Activated B cell treated with CpG ODN at 0.5 μM for 24 hours (primary cell): ENCODE data around the gene LRP4. TPM values are rescaled to one million over a fixed set of nuclear protein-coding genes. Genes with fewer than 3 reads are reported as not detected.
A peak's percentile ranks its signal among the peaks of the same experiment; 100 is the strongest.

Experiments
- ATAC-seq: fragments of 200-7000 bp; cut with Tn5 transposase; one replicate; pipeline ENCODE4 v1.10.0; 2021; ENCODE audit warnings: low read depth, mild to moderate bottlenecking, moderate library complexity
- CTCF ChIA-PET: fragments of 350-600 bp; sonication (Branson Sonifier 250); formaldehyde crosslinking; loops from one replicate; lab custom pipeline; 2021; ENCODE audit warnings: antibody characterized with exemption; lab: Charles Lee
- POLR2A ChIA-PET: fragments of 350-600 bp; sonication (Branson Sonifier 250); formaldehyde crosslinking; loops from one replicate; lab custom pipeline; 2021; ENCODE audit warnings: antibody characterized with exemption; lab: Charles Lee
- DNase-seq: peaks from one replicate; pipeline ENCODE4 v3.0.0; 2022
- H3K27ac Mint-ChIP-seq: one replicate; pipeline ENCODE4 v1.8.0; 2020; ENCODE audit warnings: mixed read lengths
- H3K27me3 Mint-ChIP-seq: one replicate; pipeline ENCODE4 v1.8.0; 2021; ENCODE audit warnings: mixed read lengths
- H3K36me3 Mint-ChIP-seq: one replicate; pipeline ENCODE4 v1.8.0; 2021; ENCODE audit warnings: low read depth, mixed read lengths
- H3K4me1 Mint-ChIP-seq: one replicate; pipeline ENCODE4 v1.8.0; 2021; ENCODE audit warnings: mixed read lengths
- H3K4me3 Mint-ChIP-seq: one replicate; pipeline ENCODE4 v1.8.0; 2020; ENCODE audit warnings: mild to moderate bottlenecking, mixed read lengths
- H3K9me3 Mint-ChIP-seq: one replicate; pipeline ENCODE4 v1.8.0; 2020; ENCODE audit warnings: mixed read lengths
- intact Hi-C: fragments of 100-400 bp; cut with micrococcal nuclease; formaldehyde crosslinking; loops from one replicate; pipeline ENCODE4 v1.15.1; 2024
- total RNA-seq: library from RNA; stranded (reverse); gene quantifications from 2 replicates; pipeline ENCODE4 v1.2.3, GENCODE V29; 2022
- TF ChIP-seq, protein P1 (sequence below): fragments of 200-600 bp; IDR thresholded peaks from one replicate; pipeline ENCODE4 v1.8.0; 2022; ENCODE audit warnings: antibody characterized with exemption, mild to moderate bottlenecking

LRP4 gene
- total RNA-seq, 1 donor from 2014 or later, result 0.16 TPM

DNA sequence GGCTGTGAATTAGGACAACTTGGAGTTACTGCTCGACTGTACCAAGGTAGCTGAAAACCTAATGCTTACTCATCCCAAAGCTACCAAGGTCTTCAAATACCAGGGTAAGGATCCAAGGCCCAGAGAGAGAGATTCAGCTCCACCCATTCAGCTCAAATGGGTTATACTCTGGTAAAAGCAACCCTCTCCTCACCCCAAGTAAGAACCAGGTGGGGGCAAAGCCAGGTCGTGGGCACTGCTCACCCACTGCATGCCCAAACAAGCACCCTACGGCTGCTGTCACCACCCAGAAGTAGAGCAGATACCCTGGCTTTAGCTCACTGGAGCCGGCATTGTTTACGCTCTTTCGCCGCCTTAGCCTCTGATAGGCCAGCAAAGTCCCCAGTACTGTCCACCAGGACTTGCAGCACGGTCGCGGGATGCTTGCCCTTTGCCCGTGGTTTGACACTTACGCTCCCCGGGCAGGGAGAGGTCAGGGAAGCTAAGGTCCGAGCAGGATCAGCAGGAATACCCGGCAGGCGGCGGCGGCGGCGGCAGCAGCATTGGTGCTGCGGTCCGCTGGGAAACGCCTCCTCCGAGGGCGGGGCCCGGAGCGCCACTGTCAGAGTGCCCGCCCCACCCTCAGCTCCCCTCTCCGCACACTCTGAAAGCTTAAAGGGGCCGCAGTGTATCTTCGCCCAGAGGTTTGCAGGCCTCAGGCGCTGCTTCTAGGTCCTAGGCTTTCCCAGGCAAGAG is 91.9 kb downstream of the LRP4 start:
- Mint-ChIP-seq H3K4me1 (peaks cover 19% of the 10 kb centered on the region), H3K9me3 (no peaks in the 10 kb centered on the region), H3K4me3 (peak overlapping the region; percentile 82), H3K27me3 (no peaks in the 10 kb centered on the region), H3K27ac (peak overlapping the region; percentile 41), H3K36me3 (no peaks in the 10 kb centered on the region)
- peak; percentile 66 for DNase-seq
- peak; percentile 100 for ATAC-seq
- ChIA-PET POLR2A (interaction anchor here (0.7 to 1.1 kb wide), 3 partner anchors 18 to 74 kb away, joined by 3 to 4 read pairs (median 3); partner anchors contain the start of gene CKAP5), CTCF (no interaction called here)
- intact Hi-C loops, result loop anchor here (1.0 kb wide), 2 partner anchors 8 to 20 kb away; partner anchors contain the start of gene CKAP5
- TF ChIP-seq, protein P1, sequence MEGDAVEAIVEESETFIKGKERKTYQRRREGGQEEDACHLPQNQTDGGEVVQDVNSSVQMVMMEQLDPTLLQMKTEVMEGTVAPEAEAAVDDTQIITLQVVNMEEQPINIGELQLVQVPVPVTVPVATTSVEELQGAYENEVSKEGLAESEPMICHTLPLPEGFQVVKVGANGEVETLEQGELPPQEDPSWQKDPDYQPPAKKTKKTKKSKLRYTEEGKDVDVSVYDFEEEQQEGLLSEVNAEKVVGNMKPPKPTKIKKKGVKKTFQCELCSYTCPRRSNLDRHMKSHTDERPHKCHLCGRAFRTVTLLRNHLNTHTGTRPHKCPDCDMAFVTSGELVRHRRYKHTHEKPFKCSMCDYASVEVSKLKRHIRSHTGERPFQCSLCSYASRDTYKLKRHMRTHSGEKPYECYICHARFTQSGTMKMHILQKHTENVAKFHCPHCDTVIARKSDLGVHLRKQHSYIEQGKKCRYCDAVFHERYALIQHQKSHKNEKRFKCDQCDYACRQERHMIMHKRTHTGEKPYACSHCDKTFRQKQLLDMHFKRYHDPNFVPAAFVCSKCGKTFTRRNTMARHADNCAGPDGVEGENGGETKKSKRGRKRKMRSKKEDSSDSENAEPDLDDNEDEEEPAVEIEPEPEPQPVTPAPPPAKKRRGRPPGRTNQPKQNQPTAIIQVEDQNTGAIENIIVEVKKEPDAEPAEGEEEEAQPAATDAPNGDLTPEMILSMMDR, result no peak

DNA sequence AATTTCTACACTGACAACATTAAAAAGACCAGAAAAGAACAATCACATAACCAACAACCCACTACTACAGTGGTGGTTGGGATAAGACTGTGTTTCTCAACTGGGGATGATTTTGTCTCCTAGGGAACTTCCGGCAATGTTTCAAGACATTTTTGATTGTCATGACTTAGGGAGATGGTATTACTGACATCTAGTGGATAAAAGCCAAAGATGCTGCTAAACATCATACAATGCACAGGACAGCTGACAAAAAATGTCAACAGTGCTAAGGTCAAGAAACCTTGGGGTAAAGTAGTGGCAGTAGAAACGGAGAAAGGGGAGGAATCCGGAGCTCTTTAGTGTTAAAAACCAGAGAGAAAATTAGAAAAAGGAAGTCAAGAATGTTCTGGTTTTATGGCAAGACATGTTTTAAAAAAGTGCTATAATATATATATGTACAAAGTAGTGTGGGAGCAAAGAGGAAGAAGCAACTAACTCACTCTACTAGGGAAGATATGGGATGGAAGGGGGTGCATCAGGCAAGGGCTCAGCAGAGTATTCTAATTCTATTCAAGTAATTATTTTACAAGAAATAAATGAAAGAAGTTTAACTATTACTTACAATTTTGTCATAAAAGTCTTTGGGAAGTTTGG is 109.4 kb downstream of the LRP4 start:
- no peak for ATAC-seq
- POLR2A ChIA-PET, result no interaction called here
- no peak overlapping the region for H3K27ac Mint-ChIP-seq
- H3K9me3 Mint-ChIP-seq, result no peaks in the 10 kb centered on the region
- no peaks in the 10 kb centered on the region for H3K4me1 Mint-ChIP-seq
- intact Hi-C loops, result no loop called here
- peaks cover 47% of the 10 kb centered on the region for H3K36me3 Mint-ChIP-seq
- no peak overlapping the region for H3K4me3 Mint-ChIP-seq
- CTCF ChIA-PET, result no interaction called here
- TF ChIP-seq, protein P1, result no peak
- no peaks in the 10 kb centered on the region for H3K27me3 Mint-ChIP-seq
- DNase-seq, result no peak

Other genes with a start within 250 kb of the LRP4 start
- 47.6 and 58.0 TPM in 2 replicates for gene ARHGAP1, start 217.9 kb downstream of the LRP4 start, total RNA-seq
- gene ZNF408, start 217.5 kb downstream of the LRP4 start, total RNA-seq, result 15.6 and 16.1 TPM in 2 replicates
- not detected in 2 replicates for gene F2, start 199.3 kb downstream of the LRP4 start, total RNA-seq
- gene CKAP5, start 72.3 kb downstream of the LRP4 start, total RNA-seq, result 50.4 and 52.9 TPM in 2 replicates
- gene CSTPP1, start 18.2 kb upstream of the LRP4 start, total RNA-seq, result 26.2 and 29.9 TPM in 2 replicates